HAP-1 (cell line): ENCODE data around the gene NCAPD3.
"Not testable (repeated sequence)": the region's sequence is repeated elsewhere in the genome, so short reads cannot be mapped to it uniquely, and the experiment has no call there.

Source experiments
- DNase-seq, 2 experiments: peaks; one replicate each; pipeline ENCODE4 v3.0.0-alpha.2; 2016 to 2020; ENCODE audit warnings: low spot score in 2 of 2
- H3K27me3 ChIP-seq: fragments of 250-450 bp; sonication (Bioruptor Pico); 2 replicates; pipeline ENCODE4 v1.5.1; 2020; ENCODE audit warnings: low read depth, mild to moderate bottlenecking, moderate library complexity
- H3K36me3 ChIP-seq: fragments of 250-450 bp; sonication (Bioruptor Pico); replicated peaks from 2 replicates; pipeline ENCODE4 v1.5.1; 2020; ENCODE audit warnings: mild to moderate bottlenecking
- H3K4me1 ChIP-seq: fragments of 250-450 bp; sonication (Bioruptor Pico); 2 replicates; pipeline ENCODE4 v1.5.1; 2020; ENCODE audit warnings: mild to moderate bottlenecking
- H3K4me3 ChIP-seq: fragments of 250-450 bp; sonication (Bioruptor Pico); 2 replicates; pipeline ENCODE4 v1.5.1; 2020; ENCODE audit warnings: mild to moderate bottlenecking, moderate library complexity
- H3K9me3 ChIP-seq: fragments of 250-450 bp; sonication (Bioruptor Pico); 2 replicates; pipeline ENCODE4 v1.5.1; 2020; ENCODE audit warnings: mild to moderate bottlenecking, moderate library complexity
- in situ Hi-C: fragments of 300-500 bp; cut with MboI; formaldehyde crosslinking; loops from 3 replicates; pipeline ENCODE4 v1.14.3; 2020; ENCODE audit warnings: low sequenced_read_pairs, inconsistent platforms, mixed read lengths

Gene NCAPD3

GRCh38 chr11:134260503-134260902 is 36.7 kb upstream of the NCAPD3 start:
- Histone ChIP-seq H3K9me3 (no peaks in the 10 kb centered on the region), H3K27me3 (no peaks in the 10 kb centered on the region), H3K36me3 (peaks cover 26% of the 10 kb centered on the region), H3K4me3 (no peak overlapping the region), H3K4me1 (no peaks in the 10 kb centered on the region)
- no peak for DNase-seq
- in situ Hi-C loops = no loop called here

GRCh38 chr11:134258577-134258976 is 34.8 kb upstream of the NCAPD3 start:
- H3K9me3 ChIP-seq = no peaks in the 10 kb centered on the region
- peaks cover 26% of the 10 kb centered on the region for H3K36me3 ChIP-seq
- peaks cover 7% of the 10 kb centered on the region for H3K4me1 ChIP-seq
- no peaks in the 10 kb centered on the region for H3K27me3 ChIP-seq
- DNase-seq = no peak
- H3K4me3 ChIP-seq = no peak overlapping the region
- in situ Hi-C loops = no loop called here

GRCh38 chr11:134257101-134257500 is 33.3 kb upstream of the NCAPD3 start:
- H3K27me3 ChIP-seq = no peaks in the 10 kb centered on the region
- peaks cover 10% of the 10 kb centered on the region for H3K4me1 ChIP-seq
- no peak overlapping the region for H3K4me3 ChIP-seq
- DNase-seq = no peak
- H3K9me3 ChIP-seq = no peaks in the 10 kb centered on the region
- H3K36me3 ChIP-seq = peaks cover 25% of the 10 kb centered on the region
- in situ Hi-C loops = no loop called here

GRCh38 chr11:134255184-134255561 is 31.4 kb upstream of the NCAPD3 start:
- H3K4me3 ChIP-seq, DNase-seq, H3K9me3 ChIP-seq, H3K27me3 ChIP-seq, in situ Hi-C loops: not testable (repeated sequence)
- Histone ChIP-seq H3K4me1 (peaks cover 20% of the 10 kb centered on the region), H3K36me3 (peaks cover 17% of the 10 kb centered on the region)

GRCh38 chr11:134254433-134255183 is 30.8 kb upstream of the NCAPD3 start:
- H3K9me3 ChIP-seq = no peaks in the 10 kb centered on the region
- H3K27me3 ChIP-seq = no peaks in the 10 kb centered on the region
- H3K4me3 ChIP-seq = peak overlapping the region; percentile 78
- peaks cover 20% of the 10 kb centered on the region for H3K4me1 ChIP-seq
- peaks cover 17% of the 10 kb centered on the region for H3K36me3 ChIP-seq
- no peak for DNase-seq
- in situ Hi-C loops = no loop called here

- Histone ChIP-seq H3K36me3 (peaks cover 22% of the 10 kb centered on the region), H3K4me3 (peak within 1 kb of the TSS; percentile 78), H3K27me3 (no peaks in the 10 kb centered on the region), H3K4me1 (peaks cover 20% of the 10 kb centered on the region), H3K9me3 (no peaks in the 10 kb centered on the region)
- DNase-seq = peak; percentile 96 to 98
- in situ Hi-C loops = no loop called here
Measured at GRCh38 chr11:134253188-134253993, 29.6 kb upstream of the NCAPD3 start, which contains the start of the genes ACAD8 and THYN1. TSS of gene ACAD8 (plus strand) at chr11:134253568. CDS start at chr11:134253601, 33 bp downstream. TSS of gene THYN1 (minus strand) at chr11:134253352. CDS start at chr11:134252882, 470 bp downstream.

GRCh38 chr11:134252346-134253187 is 28.8 kb upstream of the NCAPD3 start:
- peaks cover 20% of the 10 kb centered on the region for H3K4me1 ChIP-seq
- H3K27me3 ChIP-seq = no peaks in the 10 kb centered on the region
- H3K36me3 ChIP-seq = peaks cover 25% of the 10 kb centered on the region
- DNase-seq = peak in 1 of 2 experiments; percentile 52
- peak overlapping the region; percentile 78 for H3K4me3 ChIP-seq
- no peaks in the 10 kb centered on the region for H3K9me3 ChIP-seq
- in situ Hi-C loops = no loop called here

- DNase-seq = no peak
- Histone ChIP-seq H3K4me1 (peaks cover 20% of the 10 kb centered on the region), H3K9me3 (no peaks in the 10 kb centered on the region), H3K27me3 (no peaks in the 10 kb centered on the region), H3K36me3 (peaks cover 28% of the 10 kb centered on the region), H3K4me3 (no peak overlapping the region)
- in situ Hi-C loops = no loop called here
Measured at GRCh38 chr11:134250675-134251074, 26.9 kb upstream of the NCAPD3 start.

GRCh38 chr11:134250246-134250645 is 26.5 kb upstream of the NCAPD3 start:
- H3K4me3 ChIP-seq = no peak overlapping the region
- peaks cover 30% of the 10 kb centered on the region for H3K36me3 ChIP-seq
- DNase-seq = no peak
- peaks cover 20% of the 10 kb centered on the region for H3K4me1 ChIP-seq
- in situ Hi-C loops = no loop called here
- no peaks in the 10 kb centered on the region for H3K9me3 ChIP-seq
- H3K27me3 ChIP-seq = no peaks in the 10 kb centered on the region

GRCh38 chr11:134248910-134249480 is 25.2 kb upstream of the NCAPD3 start:
- peaks cover 39% of the 10 kb centered on the region for H3K36me3 ChIP-seq
- no peaks in the 10 kb centered on the region for H3K27me3 ChIP-seq
- no peak overlapping the region for H3K4me3 ChIP-seq
- H3K4me1 ChIP-seq = peaks cover 13% of the 10 kb centered on the region
- in situ Hi-C loops = no loop called here
- DNase-seq = no peak
- H3K9me3 ChIP-seq = no peaks in the 10 kb centered on the region

- in situ Hi-C loops = no loop called here
- Histone ChIP-seq H3K4me3 (no peak overlapping the region), H3K4me1 (peaks cover 5% of the 10 kb centered on the region), H3K27me3 (no peaks in the 10 kb centered on the region), H3K9me3 (no peaks in the 10 kb centered on the region), H3K36me3 (peaks cover 49% of the 10 kb centered on the region)
- no peak for DNase-seq
Measured at GRCh38 chr11:134246678-134247077, 22.9 kb upstream of the NCAPD3 start.

GRCh38 chr11:134246100-134246499 is 22.3 kb upstream of the NCAPD3 start:
- Histone ChIP-seq H3K9me3 (no peaks in the 10 kb centered on the region), H3K4me1 (no peaks in the 10 kb centered on the region), H3K36me3 (peaks cover 52% of the 10 kb centered on the region), H3K4me3 (no peak overlapping the region), H3K27me3 (no peaks in the 10 kb centered on the region)
- DNase-seq = no peak
- in situ Hi-C loops = no loop called here

GRCh38 chr11:134245434-134245833 is 21.7 kb upstream of the NCAPD3 start:
- in situ Hi-C loops = no loop called here
- Histone ChIP-seq H3K36me3 (peaks cover 53% of the 10 kb centered on the region), H3K4me3 (no peak overlapping the region), H3K27me3 (no peaks in the 10 kb centered on the region), H3K9me3 (no peaks in the 10 kb centered on the region), H3K4me1 (no peaks in the 10 kb centered on the region)
- no peak for DNase-seq
